Thymus (tissue), 11 donors: ENCODE results near the gene UCP3. TPM values are rescaled to one million over a fixed set of nuclear protein-coding genes. Genes with fewer than 3 reads are reported as not detected.

Experiments
- DNase-seq, 9 donors: peaks; one replicate each; pipeline ENCODE4 v3.0.0-alpha.2; 2013; ENCODE audit warnings: low spot score in 9 of 9, low read depth in 6 of 9, missing footprints in 1 of 9
- H3K27ac ChIP-seq, 2 donors: one replicate each; pipeline ENCODE4 v1.5.1; 2013; ENCODE audit warnings: control low read depth in 1 of 2, low read depth in 1 of 2, low read length in 1 of 2, mild to moderate bottlenecking in 1 of 2, moderate library complexity in 1 of 2
- H3K27me3 ChIP-seq, 2 donors: one replicate each; pipeline ENCODE4 v1.5.1; 2013; ENCODE audit warnings: low read length in 1 of 2; ENCODE audit not compliant: control insufficient read depth in 2 of 2, insufficient read depth in 1 of 2
- H3K36me3 ChIP-seq, 2 donors: one replicate each; pipeline ENCODE4 v1.5.1; 2013; ENCODE audit warnings: low read length in 1 of 2, mild to moderate bottlenecking in 1 of 2, moderate library complexity in 1 of 2; ENCODE audit not compliant: control insufficient read depth in 2 of 2, insufficient read depth in 2 of 2
- H3K4me1 ChIP-seq, 2 donors: one replicate each; pipeline ENCODE4 v1.5.1; 2013; ENCODE audit warnings: low read length in 2 of 2; ENCODE audit not compliant: control insufficient read depth in 2 of 2, insufficient read depth in 2 of 2
- H3K4me3 ChIP-seq, 2 donors: one replicate each; pipeline ENCODE4 v1.5.1; 2013; ENCODE audit warnings: low read length in 2 of 2, control low read depth in 1 of 2, mild to moderate bottlenecking in 1 of 2
- H3K9me3 ChIP-seq, 2 donors: one replicate each; pipeline ENCODE4 v1.5.1; 2013; ENCODE audit warnings: low read length in 1 of 2, mild to moderate bottlenecking in 1 of 2; ENCODE audit not compliant: control insufficient read depth in 2 of 2, insufficient read depth in 1 of 2
- WGBS: extraction: QIAGEN DNeasy Blood & Tissue Kit; methylation state at CpG from one replicate; pipeline ENCODE4 v1.1.7; 2013; 5-methylcytosine and 5-hydroxymethylcytosine counted together
- polyA plus RNA-seq: library from polyadenylated mRNA; stranded (reverse); fragments of 200-250 nt; gene quantifications from one replicate; pipeline ENCODE4 v1.2.3, GENCODE V29; 2013
- total RNA-seq: library from RNA; stranded (reverse); fragments of 120-200 nt; gene quantifications from one replicate; pipeline ENCODE4 v1.2.4, GENCODE V29; 2013
- donor health status: healthy.

UCP3 gene
- total and polyA plus RNA-seq, 2 donors: 0.90 to 2.1 TPM

DNA sequence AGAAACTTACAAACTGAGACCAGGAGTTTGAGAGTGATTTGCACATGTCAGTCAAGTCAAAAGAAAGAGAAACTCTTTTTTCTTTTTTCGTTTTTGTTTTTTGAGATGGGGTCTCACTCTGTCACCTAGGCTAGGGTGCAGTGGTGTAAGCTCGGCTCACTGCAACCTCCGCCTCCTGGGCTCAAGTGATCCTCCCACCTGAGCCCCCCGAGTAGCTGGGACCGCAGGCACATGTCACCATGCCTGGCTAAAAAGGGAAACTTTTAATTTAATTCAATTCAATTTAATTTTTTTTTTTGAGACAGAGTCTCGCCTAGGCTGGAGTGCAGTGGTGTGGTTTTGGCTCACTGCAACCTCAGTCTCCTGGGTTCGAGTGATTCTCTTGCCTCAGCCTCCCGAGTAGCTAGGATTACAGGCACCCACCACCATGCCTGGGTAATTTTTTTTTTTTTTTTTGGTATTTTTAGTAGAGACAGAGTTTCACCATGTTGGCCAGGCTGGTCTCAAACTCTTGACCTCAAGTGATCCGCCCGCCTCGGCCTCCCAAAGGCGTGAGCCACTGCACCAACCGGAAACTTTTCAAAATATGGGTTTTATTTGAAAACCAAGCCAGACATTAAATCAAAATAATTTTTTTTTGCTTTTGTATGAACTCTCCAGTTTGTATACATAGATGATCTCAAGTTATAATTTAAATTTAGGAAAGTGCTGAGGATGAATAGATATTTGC lies 9.9 kb downstream of the UCP3 start:
- H3K27ac ChIP-seq: no peak overlapping the region
- peaks cover 25 to 26% of the 10 kb centered on the region in 2 donors for H3K36me3 ChIP-seq
- H3K9me3 ChIP-seq: no peaks in the 10 kb centered on the region
- no peak overlapping the region for H3K4me3 ChIP-seq
- peaks cover 14 to 23% of the 10 kb centered on the region in 2 donors for H3K4me1 ChIP-seq
- no peak for DNase-seq
- no peaks in the 10 kb centered on the region for H3K27me3 ChIP-seq
- 95% methylated on average over 13 of the region's 13 CpGs for WGBS

DNA sequence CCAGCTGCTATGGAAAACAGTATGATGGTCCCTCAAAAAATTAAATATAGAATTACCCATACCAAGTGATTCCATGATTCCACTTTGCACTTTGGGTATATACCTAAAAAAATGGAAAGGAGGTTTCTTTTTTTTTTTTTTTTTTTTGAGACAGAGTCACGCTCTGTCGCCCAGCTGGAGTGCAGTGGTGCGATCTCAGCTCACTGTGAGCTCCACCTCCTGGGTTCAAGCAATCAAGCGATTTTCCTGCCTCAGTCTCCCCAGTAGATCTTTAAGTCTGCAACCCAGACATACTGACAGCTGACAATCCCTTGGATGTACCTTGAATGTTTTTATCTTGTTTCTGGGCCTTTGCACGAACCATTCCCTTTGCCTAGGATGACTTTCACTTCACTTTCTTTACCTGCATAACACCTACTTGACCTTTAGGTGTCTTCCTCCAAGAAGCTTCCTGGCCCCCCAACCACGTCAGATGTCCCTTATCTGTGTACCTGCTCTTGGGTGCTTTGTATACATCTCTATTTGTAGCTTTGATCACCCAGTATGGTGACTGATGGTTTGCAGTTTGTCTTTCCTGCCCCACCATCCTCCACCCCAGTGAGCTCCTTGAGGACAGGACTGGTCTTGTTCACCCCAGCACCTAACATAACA lies 11.6 kb downstream of the UCP3 start:
- Histone ChIP-seq H3K4me3 (no peak overlapping the region), H3K27me3 (no peaks in the 10 kb centered on the region), H3K4me1 (peaks cover 14 to 22% of the 10 kb centered on the region in 2 donors), H3K27ac (no peak overlapping the region), H3K9me3 (no peaks in the 10 kb centered on the region), H3K36me3 (peaks cover 9 to 12% of the 10 kb centered on the region in 2 donors)
- no peak for DNase-seq
- WGBS: 85% methylated on average over 6 of the region's 6 CpGs

DNA sequence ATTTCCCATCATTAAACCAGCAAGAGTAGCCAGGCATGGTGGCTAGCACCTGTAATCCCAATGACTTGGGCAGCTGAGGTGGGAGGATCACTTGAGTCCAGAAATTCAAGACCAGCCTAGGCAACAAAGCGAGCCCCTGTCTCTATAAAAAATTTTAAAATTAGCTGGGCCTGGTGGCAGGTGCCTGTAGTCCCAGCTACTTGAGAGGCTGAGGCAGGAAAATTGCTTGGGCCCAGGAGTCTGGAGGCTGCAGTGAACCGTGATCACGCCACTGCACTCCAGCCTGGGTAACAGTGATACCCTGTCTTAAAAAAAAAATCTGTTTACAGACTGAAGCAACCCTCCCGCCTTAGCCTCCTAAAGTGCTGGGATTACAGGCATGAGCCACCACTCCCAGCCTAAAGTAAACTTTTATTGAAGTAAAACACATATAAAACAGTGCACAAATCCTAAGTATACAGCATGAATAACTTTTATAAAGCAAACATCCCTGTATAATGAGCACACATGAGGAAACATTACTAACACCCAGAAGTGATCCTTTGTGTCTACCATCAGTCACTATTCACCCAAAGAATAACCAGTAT lies 12.6 kb downstream of the UCP3 start:
- 90% methylated on average over 4 of the region's 4 CpGs for WGBS
- H3K4me1 ChIP-seq: peaks cover 14 to 24% of the 10 kb centered on the region in 2 donors
- H3K9me3 ChIP-seq: no peaks in the 10 kb centered on the region
- peaks cover 6 to 7% of the 10 kb centered on the region in 2 donors for H3K36me3 ChIP-seq
- H3K4me3 ChIP-seq: no peak overlapping the region
- H3K27ac ChIP-seq: peak overlapping the region; percentile 76 to 93
- H3K27me3 ChIP-seq: no peaks in the 10 kb centered on the region
- DNase-seq: no peak

DNA sequence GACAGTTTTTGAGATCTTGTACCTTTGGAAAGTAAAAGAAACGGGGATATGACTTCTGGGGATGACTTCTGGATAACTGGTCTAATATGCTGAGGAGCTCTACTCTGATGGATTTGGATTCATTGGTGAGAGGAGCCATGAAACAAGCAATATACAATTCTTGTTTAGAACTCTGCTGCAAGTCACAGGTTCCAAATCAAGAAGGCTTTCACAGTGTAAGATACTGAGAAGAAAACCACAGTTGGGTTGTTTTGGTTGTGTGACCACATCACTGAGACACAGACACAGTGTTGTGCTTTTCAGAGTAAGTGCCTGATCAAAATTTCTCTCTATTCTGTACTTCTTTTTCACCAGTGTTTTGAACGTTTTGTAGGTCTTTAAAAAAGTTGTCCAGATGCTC lies 13.2 kb downstream of the UCP3 start:
- peaks cover 14 to 28% of the 10 kb centered on the region in 2 donors for H3K4me1 ChIP-seq
- H3K27ac ChIP-seq: peak overlapping the region; percentile 76 to 93
- H3K4me3 ChIP-seq: no peak overlapping the region
- no peaks in the 10 kb centered on the region for H3K9me3 ChIP-seq
- no peaks in the 10 kb centered on the region for H3K27me3 ChIP-seq
- H3K36me3 ChIP-seq: peaks cover under 1 to 3% of the 10 kb centered on the region in 2 donors
- DNase-seq: peak in 5 of 9 donors; percentile 59 to 89 (median 61)
- WGBS: 52% methylated on average over 2 of the region's 2 CpGs

DNA sequence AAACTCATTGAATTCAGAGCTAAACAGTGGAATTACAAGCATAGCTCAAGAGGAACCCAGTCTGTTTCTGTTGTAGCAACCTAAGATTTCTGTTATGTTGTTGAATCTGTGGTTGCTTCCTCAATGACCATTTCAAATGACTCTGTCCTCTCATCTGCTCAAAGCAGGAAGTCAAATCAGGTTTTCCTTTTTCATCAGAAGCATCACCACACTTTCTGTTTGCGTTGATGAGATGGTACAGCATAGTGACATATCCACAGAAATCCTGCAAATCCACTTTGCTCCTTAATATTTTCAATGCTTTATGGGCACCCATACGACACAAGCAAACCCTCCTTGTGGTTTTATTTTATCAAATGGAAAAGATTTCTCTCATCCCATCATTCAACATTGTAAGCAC lies 13.6 kb downstream of the UCP3 start:
- Histone ChIP-seq H3K9me3 (no peaks in the 10 kb centered on the region), H3K27ac (peak overlapping the region; percentile 75 to 76), H3K4me3 (no peak overlapping the region), H3K36me3 (no peaks in the 10 kb centered on the region), H3K27me3 (no peaks in the 10 kb centered on the region), H3K4me1 (peaks cover 14 to 28% of the 10 kb centered on the region in 2 donors)
- 39% methylated on average over 2 of the region's 2 CpGs for WGBS
- DNase-seq: peak in 3 of 9 donors; percentile 44 to 84 (median 62)

DNA sequence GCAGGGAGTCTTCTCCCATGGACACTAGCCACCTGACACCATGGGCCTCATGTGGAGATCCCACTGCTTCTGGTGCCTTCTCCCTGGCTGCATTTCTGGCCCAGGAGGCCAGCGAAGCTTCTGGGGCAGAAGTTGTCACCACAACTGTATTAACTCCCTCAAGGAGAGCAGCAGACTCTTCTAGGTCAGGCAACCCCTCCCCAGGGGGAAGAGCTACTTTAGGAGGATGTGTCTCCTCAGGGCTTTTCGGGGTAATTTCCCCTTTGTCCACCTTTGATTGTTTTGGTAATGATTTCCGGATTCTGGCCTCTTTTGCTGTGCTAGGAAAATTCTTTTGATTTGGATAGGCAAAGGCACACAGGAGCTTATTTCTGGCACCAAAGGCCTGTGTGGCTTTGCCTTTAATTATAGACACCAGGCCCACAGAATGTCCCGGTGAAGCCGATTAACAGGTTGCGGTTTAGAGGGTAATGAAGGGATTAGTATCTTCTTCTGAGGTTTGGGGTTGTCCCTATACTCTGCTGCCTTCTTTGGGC lies 17.3 kb downstream of the UCP3 start:
- Histone ChIP-seq H3K4me1 (peaks cover 14 to 15% of the 10 kb centered on the region in 2 donors), H3K27me3 (no peaks in the 10 kb centered on the region), H3K27ac (no peak overlapping the region), H3K36me3 (no peaks in the 10 kb centered on the region), H3K4me3 (no peak overlapping the region), H3K9me3 (no peaks in the 10 kb centered on the region)
- 94% methylated on average over 6 of the region's 6 CpGs for WGBS
- DNase-seq: no peak

DNA sequence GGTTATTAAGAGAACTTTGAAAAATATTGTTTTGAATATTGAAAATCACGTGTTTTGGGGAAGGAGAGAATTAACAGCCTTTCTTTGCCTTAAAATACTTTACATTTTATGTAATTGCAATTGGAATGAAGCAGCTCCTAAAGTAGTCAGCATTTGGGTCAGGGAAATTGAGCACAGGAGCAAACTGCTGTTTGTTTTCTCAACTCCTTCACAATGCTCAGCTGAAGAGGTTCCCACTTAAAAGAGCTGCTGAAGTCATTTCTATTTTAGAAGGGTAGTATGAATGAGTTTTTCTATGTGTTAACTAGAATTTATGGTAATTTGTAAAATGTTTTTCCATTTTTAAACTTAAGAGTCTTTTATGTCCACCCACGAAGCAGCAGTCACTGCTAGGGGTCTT lies 18.2 kb downstream of the UCP3 start:
- WGBS: 91% methylated on average over 2 of the region's 2 CpGs
- H3K27me3 ChIP-seq: no peaks in the 10 kb centered on the region
- H3K27ac ChIP-seq: no peak overlapping the region
- H3K9me3 ChIP-seq: no peaks in the 10 kb centered on the region
- peaks cover 7 to 9% of the 10 kb centered on the region in 2 donors for H3K4me1 ChIP-seq
- DNase-seq: no peak
- H3K36me3 ChIP-seq: no peaks in the 10 kb centered on the region
- no peak overlapping the region for H3K4me3 ChIP-seq

DNA sequence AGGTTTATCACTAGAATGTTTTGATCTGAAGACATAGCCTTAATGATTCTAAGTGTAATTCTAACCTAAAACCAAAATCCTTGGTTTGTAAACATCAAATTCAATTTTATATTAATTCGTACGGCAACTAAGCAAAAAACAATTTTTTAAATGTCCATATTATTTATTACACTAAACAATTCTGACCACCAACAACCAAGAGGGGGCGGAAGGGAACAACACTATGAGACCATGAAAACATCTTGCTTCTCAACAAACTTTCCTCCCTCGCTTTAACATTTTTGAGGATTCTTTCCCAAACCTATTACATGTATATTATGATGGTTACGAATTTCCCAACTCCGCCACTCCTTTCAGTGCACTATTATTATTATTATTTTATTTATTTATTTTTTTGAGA lies 19.7 kb downstream of the UCP3 start:
- Histone ChIP-seq H3K27ac (no peak overlapping the region), H3K4me3 (no peak overlapping the region), H3K4me1 (peaks cover 2 to 13% of the 10 kb centered on the region in 2 donors), H3K9me3 (no peaks in the 10 kb centered on the region), H3K27me3 (no peaks in the 10 kb centered on the region), H3K36me3 (no peaks in the 10 kb centered on the region)
- no peak for DNase-seq
- WGBS: 97% methylated on average over 6 of the region's 6 CpGs

DNA sequence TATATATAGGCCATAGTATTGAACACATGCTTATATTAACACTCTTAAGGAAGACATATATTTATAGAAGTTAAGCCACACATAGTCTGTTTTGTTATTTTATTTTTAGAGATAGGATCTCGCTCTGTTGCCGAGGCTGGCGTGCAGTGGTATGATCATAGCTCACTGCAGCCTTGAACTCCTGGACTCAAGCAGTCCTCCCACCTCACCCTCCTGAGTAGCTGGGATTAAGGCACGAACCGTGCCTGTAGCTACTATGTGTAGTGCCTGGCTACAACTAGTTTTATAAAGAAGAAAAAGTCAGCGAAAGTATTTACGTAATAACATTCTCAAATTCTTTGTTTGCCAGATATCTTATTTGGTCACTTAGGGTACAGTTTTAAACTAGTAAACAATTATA lies 20.7 kb downstream of the UCP3 start:
- WGBS: 97% methylated on average over 7 of the region's 7 CpGs
- Histone ChIP-seq H3K9me3 (no peaks in the 10 kb centered on the region), H3K4me1 (peaks cover 2 to 22% of the 10 kb centered on the region in 2 donors), H3K36me3 (no peaks in the 10 kb centered on the region), H3K27ac (no peak overlapping the region), H3K27me3 (no peaks in the 10 kb centered on the region), H3K4me3 (no peak overlapping the region)
- no peak for DNase-seq
